ENCODE measurements around the gene MRPS9. TPM values are rescaled to one million over a fixed set of nuclear protein-coding genes. Genes with fewer than 3 reads are reported as not detected.

MRPS9 gene
- total RNA-seq, 2 experiments from 2014 or later, result 7.3 to 9.2 TPM

DNA sequence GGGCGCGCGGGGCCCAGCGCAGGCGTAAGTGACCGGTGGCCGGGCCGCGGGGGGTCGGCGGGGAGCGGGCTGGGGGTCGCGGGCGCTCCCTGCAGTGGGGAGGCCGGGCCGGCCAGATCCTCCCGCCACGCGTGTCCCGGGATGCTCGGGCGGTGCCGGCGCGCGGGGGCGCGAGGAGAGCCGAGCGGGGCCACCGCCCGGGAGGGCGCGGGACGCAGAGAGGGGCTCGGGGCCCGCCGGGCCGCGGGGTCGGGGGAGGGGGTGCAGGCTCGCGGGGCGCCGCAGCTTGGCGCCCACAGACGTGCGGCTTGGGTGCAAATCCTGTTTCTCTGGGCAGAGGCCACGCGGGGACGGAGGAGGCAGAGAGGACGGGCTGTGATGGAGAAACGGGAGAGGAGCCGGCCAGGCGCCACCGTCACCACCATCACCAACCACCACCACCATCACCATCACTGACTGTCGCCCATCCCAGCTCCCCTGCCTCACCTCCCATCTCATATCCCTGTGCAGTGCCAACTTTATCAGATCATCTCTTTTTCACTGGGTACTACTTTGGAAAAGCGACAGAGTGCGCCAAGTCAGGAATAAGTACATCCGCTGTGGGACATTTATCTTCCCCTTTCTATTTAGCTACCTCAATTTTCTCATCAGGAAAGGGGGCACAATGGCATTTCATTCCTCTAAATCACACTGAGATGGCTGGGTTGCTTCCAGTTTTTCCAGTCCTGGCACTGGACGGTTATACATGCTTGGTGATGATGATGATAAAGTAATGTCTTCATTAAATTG is 106.5 kb downstream of the MRPS9 start:
- intact Hi-C loops (cut with DNase I, micrococcal nuclease), result no loop called here
- Histone ChIP-seq H3K27ac (ENCODE audit: low read depth in 1 of 2, low read length in 2 of 2) (no peak overlapping the region), H3K4me3 (ENCODE audit: low read length) (no peak overlapping the region), H3K27me3 (ENCODE audit: control insufficient read depth in 1 of 2, insufficient read depth in 2 of 2, low read length in 2 of 2) (peaks cover 32 to 46% of the 10 kb centered on the region in 2 experiments), H3K9me3 (ENCODE audit: control insufficient read depth in 1 of 2, insufficient read depth in 1 of 2, low read length in 2 of 2) (peaks cover 0 to 5% of the 10 kb centered on the region in 2 experiments), H3K36me3 (ENCODE audit: insufficient read depth, low read length) (no peaks in the 10 kb centered on the region), H3K4me1 (ENCODE audit: insufficient read depth, low read length) (peaks cover 10% of the 10 kb centered on the region)
- H3K9me3 Mint-ChIP-seq, result no peaks in the 10 kb centered on the region
- H3K27ac Mint-ChIP-seq, result no peak overlapping the region
- no peaks in the 10 kb centered on the region for H3K36me3 Mint-ChIP-seq (ENCODE audit: low read depth)
- H3K4me3 Mint-ChIP-seq, result peak overlapping the region; percentile 77
- ATAC-seq (ENCODE audit: poor library complexity) (no peak), DNase-seq (no peak)
- peaks cover 74% of the 10 kb centered on the region for H3K27me3 Mint-ChIP-seq
- TF ChIP-seq, protein P1, sequence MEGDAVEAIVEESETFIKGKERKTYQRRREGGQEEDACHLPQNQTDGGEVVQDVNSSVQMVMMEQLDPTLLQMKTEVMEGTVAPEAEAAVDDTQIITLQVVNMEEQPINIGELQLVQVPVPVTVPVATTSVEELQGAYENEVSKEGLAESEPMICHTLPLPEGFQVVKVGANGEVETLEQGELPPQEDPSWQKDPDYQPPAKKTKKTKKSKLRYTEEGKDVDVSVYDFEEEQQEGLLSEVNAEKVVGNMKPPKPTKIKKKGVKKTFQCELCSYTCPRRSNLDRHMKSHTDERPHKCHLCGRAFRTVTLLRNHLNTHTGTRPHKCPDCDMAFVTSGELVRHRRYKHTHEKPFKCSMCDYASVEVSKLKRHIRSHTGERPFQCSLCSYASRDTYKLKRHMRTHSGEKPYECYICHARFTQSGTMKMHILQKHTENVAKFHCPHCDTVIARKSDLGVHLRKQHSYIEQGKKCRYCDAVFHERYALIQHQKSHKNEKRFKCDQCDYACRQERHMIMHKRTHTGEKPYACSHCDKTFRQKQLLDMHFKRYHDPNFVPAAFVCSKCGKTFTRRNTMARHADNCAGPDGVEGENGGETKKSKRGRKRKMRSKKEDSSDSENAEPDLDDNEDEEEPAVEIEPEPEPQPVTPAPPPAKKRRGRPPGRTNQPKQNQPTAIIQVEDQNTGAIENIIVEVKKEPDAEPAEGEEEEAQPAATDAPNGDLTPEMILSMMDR (IDR thresholded peaks at IDR 0.05), result no peak
- CTCF ChIA-PET, result no interaction called here
- POLR2A ChIA-PET, result no interaction called here
- peaks cover 10% of the 10 kb centered on the region for H3K4me1 Mint-ChIP-seq (ENCODE audit: low read depth)

- Histone ChIP-seq H3K27ac (ENCODE audit: low read depth in 1 of 2, low read length in 2 of 2) (no peak overlapping the region), H3K4me3 (ENCODE audit: low read length) (no peak overlapping the region), H3K9me3 (ENCODE audit: control insufficient read depth in 1 of 2, insufficient read depth in 1 of 2, low read length in 2 of 2) (peaks cover 0 to 5% of the 10 kb centered on the region in 2 experiments), H3K4me1 (ENCODE audit: insufficient read depth, low read length) (peaks cover 10% of the 10 kb centered on the region), H3K36me3 (ENCODE audit: insufficient read depth, low read length) (no peaks in the 10 kb centered on the region), H3K27me3 (ENCODE audit: control insufficient read depth in 1 of 2, insufficient read depth in 2 of 2, low read length in 2 of 2) (peaks cover 32 to 46% of the 10 kb centered on the region in 2 experiments)
- CTCF ChIA-PET, result no interaction called here
- no peak for DNase-seq
- intact Hi-C loops (cut with DNase I, micrococcal nuclease), result no loop called here
- Mint-ChIP-seq H3K36me3 (ENCODE audit: low read depth) (no peaks in the 10 kb centered on the region), H3K27ac (no peak overlapping the region), H3K4me1 (ENCODE audit: low read depth) (peaks cover 10% of the 10 kb centered on the region), H3K4me3 (peak overlapping the region; percentile 77), H3K9me3 (no peaks in the 10 kb centered on the region), H3K27me3 (peaks cover 75% of the 10 kb centered on the region)
- no peak for ATAC-seq (ENCODE audit: poor library complexity)
- POLR2A ChIA-PET, result no interaction called here
- TF ChIP-seq, protein P1 (IDR thresholded peaks at IDR 0.05), result no peak
Observed at GRCh38 chr2:105144941-105145300, 107.1 kb downstream of the MRPS9 start.

- Mint-ChIP-seq H3K4me3 (no peak overlapping the region), H3K27ac (no peak overlapping the region), H3K36me3 (ENCODE audit: low read depth) (no peaks in the 10 kb centered on the region), H3K9me3 (no peaks in the 10 kb centered on the region), H3K4me1 (ENCODE audit: low read depth) (peaks cover 6% of the 10 kb centered on the region), H3K27me3 (peaks cover 78% of the 10 kb centered on the region)
- intact Hi-C loops (cut with DNase I, micrococcal nuclease), result no loop called here
- peaks cover 5% of the 10 kb centered on the region for H3K4me1 ChIP-seq (ENCODE audit: insufficient read depth, low read length)
- ChIA-PET CTCF (no interaction called here), POLR2A (no interaction called here)
- H3K27ac ChIP-seq (ENCODE audit: low read depth in 1 of 2, low read length in 2 of 2), result no peak overlapping the region
- H3K27me3 ChIP-seq (ENCODE audit: control insufficient read depth in 1 of 2, insufficient read depth in 2 of 2, low read length in 2 of 2), result peaks cover 21 to 36% of the 10 kb centered on the region in 2 experiments
- H3K36me3 ChIP-seq (ENCODE audit: insufficient read depth, low read length), result no peaks in the 10 kb centered on the region
- no peaks in the 10 kb centered on the region for H3K9me3 ChIP-seq (ENCODE audit: control insufficient read depth in 1 of 2, insufficient read depth in 1 of 2, low read length in 2 of 2)
- DNase-seq (no peak), ATAC-seq (ENCODE audit: poor library complexity) (no peak)
- TF ChIP-seq, protein P1 (IDR thresholded peaks at IDR 0.05), result no peak
- H3K4me3 ChIP-seq (ENCODE audit: low read length), result no peak overlapping the region
Observed at GRCh38 chr2:105149272-105149671, 111.4 kb downstream of the MRPS9 start.

Other genes starting within 250 kb of the MRPS9 start
- gene POU3F3, start 184.0 kb upstream of the MRPS9 start, total RNA-seq, result not detected
- not detected for gene GPR45, start 203.7 kb downstream of the MRPS9 start, total RNA-seq

Data from CD4-positive, alpha-beta T cell (primary cell).